Breast epithelium (tissue), 4 donors: ENCODE measurements around the gene CCL24. TPM values are rescaled to one million over a fixed set of nuclear protein-coding genes. Genes with fewer than 3 reads are reported as not detected.
"Not testable (repeated sequence)": the region's sequence is repeated elsewhere in the genome, so short reads cannot be mapped to it uniquely, and the experiment has no call there.

ENCODE experiments used
- DNase-seq, 2 donors: peaks; one replicate each; pipeline ENCODE4 v3.0.0-alpha.2; 2019; ENCODE audit warnings: low spot score in 2 of 2
- H3K27ac ChIP-seq, 2 donors: fragments of 200-600 bp; sonication (generic) in 1 of 2; one replicate each; pipeline ENCODE4 v1.5.1; 2016 to 2019; ENCODE audit warnings: mild to moderate bottlenecking in 1 of 2
- H3K27me3 ChIP-seq, 2 donors: fragments of 200-600 bp; sonication (generic) in 1 of 2; one replicate each; pipeline versions ENCODE4 v1.5.1 to v1.6.0; 2017 to 2019; ENCODE audit warnings: control low read depth in 1 of 2, mild to moderate bottlenecking in 1 of 2
- H3K36me3 ChIP-seq: fragments of 200-600 bp; one replicate; pipeline ENCODE4 v1.5.1; 2019
- H3K4me1 ChIP-seq, 2 donors: fragments of 200-600 bp; sonication (generic); one replicate each; pipeline ENCODE4 v1.5.1; 2016 to 2019; ENCODE audit warnings: control low read depth in 1 of 2
- H3K4me3 ChIP-seq, 3 donors: fragments of 200-600 bp; sonication (generic); 1 replicate in 2 of 3; 2 replicates in 1 of 3; pipeline ENCODE4 v1.5.1; 2016 to 2019; ENCODE audit warnings: mild to moderate bottlenecking in 3 of 3, moderate library complexity in 2 of 3
- H3K9me3 ChIP-seq, 2 donors: fragments of 200-600 bp; sonication (generic) in 1 of 2; one replicate each; pipeline ENCODE4 v1.5.1; 2016 to 2019; ENCODE audit warnings: control low read depth in 1 of 2
- POLR2A ChIP-seq: fragments of 450-650 bp; IDR thresholded peaks from one replicate; pipeline ENCODE4 v1.6.1; 2016; ENCODE audit warnings: antibody characterized with exemption, mild to moderate bottlenecking, moderate library complexity
- POLR2AphosphoS5 ChIP-seq, 3 donors: sonication (generic); formaldehyde crosslinking; IDR thresholded peaks; one replicate each; pipeline ENCODE4 v1.6.1; 2017; ENCODE audit warnings: antibody characterized with exemption in 3 of 3
- intact Hi-C: fragments of 100-400 bp; cut with DNase I; formaldehyde crosslinking; loops from one replicate; pipeline ENCODE4 v1.15.1; 2023; ENCODE audit warnings: low total_unique reads
- total RNA-seq, 3 donors: library from RNA; depleted of rRNA; stranded (reverse); fragments of >200 nt; gene quantifications; one replicate each; pipeline ENCODE4 v1.1.0, GENCODE V29; 2016
- TF ChIP-seq, protein P1 (sequence below), 3 donors: fragments of 450-650 bp; IDR thresholded peaks; one replicate each; pipeline ENCODE4 v1.5.1; 2016 to 2017; ENCODE audit warnings: antibody characterized with exemption in 3 of 3, mild to moderate bottlenecking in 3 of 3, moderate library complexity in 3 of 3

CCL24 gene
- total RNA-seq: 1 to 10 TPM in 1 of 3 donors, not detected in 2; 1.3 TPM

DNA sequence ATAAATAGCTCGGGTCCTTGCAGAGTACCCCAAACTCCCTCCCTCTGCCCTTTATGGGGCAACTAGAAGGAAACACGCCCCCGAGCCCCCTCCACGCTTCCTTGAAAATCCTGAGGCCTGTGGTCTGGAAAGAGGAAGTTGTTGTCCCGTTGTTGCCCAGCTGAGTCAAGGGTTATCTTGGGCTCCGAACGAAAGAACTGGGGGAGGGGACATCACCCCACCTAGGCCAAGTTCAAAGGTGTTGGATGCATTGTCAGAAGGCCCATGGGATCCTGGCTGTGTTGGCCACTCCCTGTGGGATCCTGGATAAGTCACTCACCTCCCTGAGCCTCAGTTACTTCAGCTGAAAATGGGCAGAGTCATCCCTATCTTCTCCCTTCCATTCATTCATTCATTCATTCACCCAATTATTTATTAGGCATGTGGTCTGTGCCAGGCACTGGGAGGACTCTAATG is at the start of gene CCL24:
Gene CCL24, minus strand, starts transcription at position 26 of the 456 bp plus-strand sequence. CDS start 91 bp downstream, outside the sequence.
- Histone ChIP-seq H3K27ac (no peak within 1 kb of the TSS), H3K36me3 (no peaks in the 10 kb centered on the region), H3K27me3 (no peaks in the 10 kb centered on the region), H3K9me3 (no peaks in the 10 kb centered on the region), H3K4me1 (no peaks in the 10 kb centered on the region), H3K4me3 (no peak within 1 kb of the TSS)
- TF ChIP-seq, protein P1, sequence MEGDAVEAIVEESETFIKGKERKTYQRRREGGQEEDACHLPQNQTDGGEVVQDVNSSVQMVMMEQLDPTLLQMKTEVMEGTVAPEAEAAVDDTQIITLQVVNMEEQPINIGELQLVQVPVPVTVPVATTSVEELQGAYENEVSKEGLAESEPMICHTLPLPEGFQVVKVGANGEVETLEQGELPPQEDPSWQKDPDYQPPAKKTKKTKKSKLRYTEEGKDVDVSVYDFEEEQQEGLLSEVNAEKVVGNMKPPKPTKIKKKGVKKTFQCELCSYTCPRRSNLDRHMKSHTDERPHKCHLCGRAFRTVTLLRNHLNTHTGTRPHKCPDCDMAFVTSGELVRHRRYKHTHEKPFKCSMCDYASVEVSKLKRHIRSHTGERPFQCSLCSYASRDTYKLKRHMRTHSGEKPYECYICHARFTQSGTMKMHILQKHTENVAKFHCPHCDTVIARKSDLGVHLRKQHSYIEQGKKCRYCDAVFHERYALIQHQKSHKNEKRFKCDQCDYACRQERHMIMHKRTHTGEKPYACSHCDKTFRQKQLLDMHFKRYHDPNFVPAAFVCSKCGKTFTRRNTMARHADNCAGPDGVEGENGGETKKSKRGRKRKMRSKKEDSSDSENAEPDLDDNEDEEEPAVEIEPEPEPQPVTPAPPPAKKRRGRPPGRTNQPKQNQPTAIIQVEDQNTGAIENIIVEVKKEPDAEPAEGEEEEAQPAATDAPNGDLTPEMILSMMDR (IDR thresholded peaks at IDR 0.05): no peak
- TF ChIP-seq POLR2AphosphoS5 (IDR thresholded peaks at IDR 0.05) (no peak), POLR2A (no peak)
- intact Hi-C loops: no loop called here
- DNase-seq: no peak

- Histone ChIP-seq H3K4me3 (no peak overlapping the region), H3K9me3 (no peaks in the 10 kb centered on the region), H3K27me3 (no peaks in the 10 kb centered on the region), H3K36me3 (no peaks in the 10 kb centered on the region), H3K27ac (no peak overlapping the region), H3K4me1 (no peaks in the 10 kb centered on the region)
- intact Hi-C loops: no loop called here
- TF ChIP-seq POLR2A (no peak), POLR2AphosphoS5 (IDR thresholded peaks at IDR 0.05) (no peak)
- TF ChIP-seq, protein P1 (IDR thresholded peaks at IDR 0.05): no peak
- no peak for DNase-seq
Measured at GRCh38 chr7:75861636-75862035, 48.0 kb upstream of the CCL24 start.

DNA sequence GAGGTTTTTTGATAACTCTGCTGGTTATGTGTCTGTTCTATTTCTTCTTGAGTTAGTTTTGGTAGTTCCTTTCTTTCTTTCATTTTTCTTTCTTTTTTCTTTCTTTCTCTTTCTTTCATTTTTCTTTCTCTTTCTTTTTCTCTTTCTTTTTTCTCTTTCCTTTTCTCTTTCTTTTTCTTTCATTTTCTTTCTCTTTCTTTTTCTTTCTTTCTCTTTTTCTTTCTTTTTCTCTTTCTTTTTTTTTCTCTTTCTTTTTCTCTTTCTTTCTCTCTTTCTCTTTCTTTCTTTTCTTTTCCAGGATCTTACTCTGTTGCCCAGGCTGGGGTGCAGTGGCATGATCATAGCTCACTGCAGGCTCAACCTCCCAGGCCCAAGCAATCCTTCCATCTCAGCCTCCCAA is 44.8 kb upstream of the CCL24 start:
- no peaks in the 10 kb centered on the region for H3K4me1 ChIP-seq
- no peak for TF ChIP-seq POLR2AphosphoS5 (IDR thresholded peaks at IDR 0.05)
- no peak for TF ChIP-seq POLR2A
- TF ChIP-seq, protein P1 (IDR thresholded peaks at IDR 0.05): no peak
- no peaks in the 10 kb centered on the region for H3K36me3 ChIP-seq
- H3K4me3 ChIP-seq: no peak overlapping the region
- no peak overlapping the region for H3K27ac ChIP-seq
- DNase-seq: no peak
- intact Hi-C loops: no loop called here
- no peaks in the 10 kb centered on the region for H3K27me3 ChIP-seq
- H3K9me3 ChIP-seq: no peaks in the 10 kb centered on the region

- no peaks in the 10 kb centered on the region for H3K36me3 ChIP-seq
- H3K27me3 ChIP-seq: no peaks in the 10 kb centered on the region
- TF ChIP-seq POLR2AphosphoS5 (IDR thresholded peaks at IDR 0.05) (no peak), POLR2A (no peak)
- TF ChIP-seq, protein P1 (IDR thresholded peaks at IDR 0.05): no peak
- no peaks in the 10 kb centered on the region for H3K4me1 ChIP-seq
- no peak for DNase-seq
- H3K9me3 ChIP-seq: no peaks in the 10 kb centered on the region
- no peak overlapping the region for H3K4me3 ChIP-seq
- H3K27ac ChIP-seq: no peak overlapping the region
- intact Hi-C loops: no loop called here
Measured at GRCh38 chr7:75856536-75856935, 42.9 kb upstream of the CCL24 start.

DNA sequence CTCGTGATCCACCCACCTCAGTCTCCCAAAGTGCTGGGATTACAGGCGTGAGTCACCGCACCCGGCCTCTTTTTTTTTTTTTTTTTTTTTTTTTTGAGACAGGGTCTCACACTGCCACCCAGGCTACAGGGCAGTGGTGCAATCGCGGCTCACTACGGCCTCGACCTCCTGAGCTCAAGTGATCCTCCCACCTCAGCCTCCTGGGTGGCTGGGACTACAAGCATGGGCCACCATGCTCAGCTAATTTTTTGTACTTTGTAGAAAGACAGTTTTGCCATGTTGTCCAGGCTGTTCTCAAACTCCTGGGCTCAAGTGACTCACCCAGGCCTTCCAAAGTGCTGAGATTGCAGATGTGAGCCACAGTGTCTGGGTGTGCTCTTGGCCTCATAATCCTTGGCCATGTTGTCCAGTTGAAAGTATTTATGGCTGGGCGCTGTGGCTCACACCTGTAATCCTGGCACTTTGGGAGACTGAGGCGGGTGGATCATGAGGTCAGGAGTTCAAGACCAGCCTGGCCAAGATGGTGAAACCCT is 41.3 kb upstream of the CCL24 start:
- DNase-seq, H3K4me3 ChIP-seq, intact Hi-C loops, H3K36me3 ChIP-seq, H3K9me3 ChIP-seq, H3K27ac ChIP-seq, H3K4me1 ChIP-seq, H3K27me3 ChIP-seq: not testable (repeated sequence)

DNA sequence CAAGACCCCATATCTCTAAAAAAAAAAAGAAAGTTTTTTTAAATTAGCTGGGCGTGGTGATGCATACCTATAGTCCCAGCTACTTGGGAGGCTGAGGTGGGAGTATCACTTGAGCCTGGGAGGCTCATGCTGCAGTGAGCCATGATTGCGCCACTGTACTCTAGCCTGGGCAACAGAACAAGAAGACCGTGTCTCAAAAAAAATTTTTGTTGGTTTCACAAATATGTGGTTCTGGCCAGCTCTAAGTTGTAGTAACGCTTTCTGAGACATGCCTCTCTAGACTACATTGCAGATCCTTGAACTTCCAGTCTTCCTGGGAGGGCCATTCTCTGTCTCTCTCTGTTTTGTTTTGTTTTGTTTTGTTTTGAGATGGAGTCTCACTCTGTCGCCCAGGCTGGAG is 40.6 kb upstream of the CCL24 start:
- Histone ChIP-seq H3K4me3 (no peak overlapping the region), H3K4me1 (no peaks in the 10 kb centered on the region), H3K36me3 (no peaks in the 10 kb centered on the region), H3K9me3 (no peaks in the 10 kb centered on the region), H3K27ac (no peak overlapping the region), H3K27me3 (no peaks in the 10 kb centered on the region)
- TF ChIP-seq, protein P1 (IDR thresholded peaks at IDR 0.05): no peak
- no peak for TF ChIP-seq POLR2AphosphoS5 (IDR thresholded peaks at IDR 0.05)
- intact Hi-C loops: no loop called here
- no peak for DNase-seq
